ENCODE measurements around the gene KATNBL1.
A peak's percentile ranks its signal among the peaks of the same experiment; 100 is the strongest.

KATNBL1 gene

DNA sequence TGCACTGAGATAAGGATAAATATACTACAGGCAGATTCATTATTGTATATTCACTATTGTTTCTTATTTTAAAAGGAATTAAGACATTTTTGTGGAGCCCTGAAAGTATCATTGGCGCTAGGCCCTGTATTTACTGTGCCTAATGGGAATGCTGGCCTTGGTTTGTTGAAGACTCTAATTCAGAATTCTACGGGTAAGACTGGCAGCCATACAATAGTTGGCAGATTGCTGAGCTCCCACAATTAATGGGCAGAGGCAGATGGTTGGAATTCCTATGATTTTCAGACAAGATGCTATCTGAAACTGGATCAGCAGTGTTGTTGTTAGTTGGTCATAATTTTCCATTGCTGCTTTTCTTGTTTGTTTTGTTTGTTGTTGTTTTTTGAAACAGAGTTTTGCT is 93.3 kb downstream of the KATNBL1 start:
- no peak for DNase-seq (ENCODE audit: low read depth in 2 of 2)

DNA sequence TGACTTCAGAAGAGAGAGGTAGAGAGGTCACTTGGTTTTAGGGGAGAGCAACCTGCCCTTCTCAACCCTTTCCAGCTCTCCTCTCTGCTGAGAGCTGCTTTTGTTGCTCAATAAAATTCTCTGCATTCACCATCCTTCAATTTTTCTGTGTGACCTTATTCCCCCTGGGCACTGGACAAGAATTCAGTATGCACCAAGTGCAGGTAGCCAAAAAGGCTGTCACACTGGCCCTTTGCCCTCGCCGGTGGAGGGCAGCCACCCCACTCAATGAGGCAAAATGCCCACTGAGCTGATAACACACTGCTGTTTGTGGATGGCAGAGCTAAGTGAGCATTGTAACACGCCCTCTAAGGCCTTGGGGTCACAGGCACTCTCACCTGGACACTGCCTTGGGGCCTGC is 95.2 kb downstream of the KATNBL1 start:
- DNase-seq (ENCODE audit: low read depth in 2 of 2): no peak

DNA sequence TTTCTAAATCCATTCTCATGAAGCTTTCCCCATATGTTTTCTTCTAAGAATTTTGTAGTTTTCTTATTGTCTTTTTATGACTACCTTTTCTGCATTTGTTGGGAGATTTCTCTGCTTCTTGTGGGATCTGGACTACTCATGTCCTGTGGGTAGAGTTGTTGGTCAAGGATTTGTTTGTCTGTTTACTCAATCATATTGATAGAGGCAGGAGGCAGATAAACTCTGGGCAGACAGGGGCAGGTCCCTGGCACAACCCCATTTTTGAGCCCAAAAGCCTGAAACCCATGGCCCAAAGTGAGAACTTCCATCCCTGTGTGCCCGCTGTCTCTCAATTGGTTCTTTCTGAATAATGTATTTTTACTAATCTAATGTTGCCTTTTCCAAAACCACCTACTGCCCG is 95.7 kb downstream of the KATNBL1 start:
- DNase-seq (ENCODE audit: low read depth in 2 of 2): no peak

DNA sequence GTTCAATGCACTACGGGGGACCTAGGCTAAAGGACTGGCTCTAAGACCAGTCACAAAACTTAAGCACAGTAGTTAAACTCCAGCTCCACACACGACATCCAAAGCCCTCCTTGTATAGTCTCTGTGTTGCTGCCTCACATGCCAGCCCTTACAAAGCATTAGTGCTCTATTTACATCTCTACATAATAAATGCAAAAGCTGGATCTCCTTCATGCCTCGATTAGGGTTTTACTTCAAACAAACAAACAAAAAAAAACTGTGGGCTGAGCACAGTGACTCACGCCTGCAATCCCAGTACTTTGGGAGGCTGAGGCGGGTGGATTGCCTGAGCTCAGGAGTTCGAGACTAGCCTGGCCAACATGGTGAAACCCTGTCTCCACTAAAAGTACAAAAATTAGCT is 98.4 kb downstream of the KATNBL1 start:
- DNase-seq (ENCODE audit: low read depth in 2 of 2): no peak

GRCh38 chr15:34109797-34110663 is 99.9 kb downstream of the KATNBL1 start:
- DNase-seq (ENCODE audit: low read depth in 2 of 2): no peak

- no peak for DNase-seq (ENCODE audit: low read depth in 2 of 2)
Measured at GRCh38 chr15:34107315-34107714, 102.6 kb downstream of the KATNBL1 start.

- no peak for DNase-seq (ENCODE audit: low read depth in 2 of 2)
Measured at GRCh38 chr15:34106423-34106822, 103.5 kb downstream of the KATNBL1 start.

GRCh38 chr15:34102175-34102925 is 107.5 kb downstream of the KATNBL1 start:
- DNase-seq (ENCODE audit: low read depth in 2 of 2): no peak

DNA sequence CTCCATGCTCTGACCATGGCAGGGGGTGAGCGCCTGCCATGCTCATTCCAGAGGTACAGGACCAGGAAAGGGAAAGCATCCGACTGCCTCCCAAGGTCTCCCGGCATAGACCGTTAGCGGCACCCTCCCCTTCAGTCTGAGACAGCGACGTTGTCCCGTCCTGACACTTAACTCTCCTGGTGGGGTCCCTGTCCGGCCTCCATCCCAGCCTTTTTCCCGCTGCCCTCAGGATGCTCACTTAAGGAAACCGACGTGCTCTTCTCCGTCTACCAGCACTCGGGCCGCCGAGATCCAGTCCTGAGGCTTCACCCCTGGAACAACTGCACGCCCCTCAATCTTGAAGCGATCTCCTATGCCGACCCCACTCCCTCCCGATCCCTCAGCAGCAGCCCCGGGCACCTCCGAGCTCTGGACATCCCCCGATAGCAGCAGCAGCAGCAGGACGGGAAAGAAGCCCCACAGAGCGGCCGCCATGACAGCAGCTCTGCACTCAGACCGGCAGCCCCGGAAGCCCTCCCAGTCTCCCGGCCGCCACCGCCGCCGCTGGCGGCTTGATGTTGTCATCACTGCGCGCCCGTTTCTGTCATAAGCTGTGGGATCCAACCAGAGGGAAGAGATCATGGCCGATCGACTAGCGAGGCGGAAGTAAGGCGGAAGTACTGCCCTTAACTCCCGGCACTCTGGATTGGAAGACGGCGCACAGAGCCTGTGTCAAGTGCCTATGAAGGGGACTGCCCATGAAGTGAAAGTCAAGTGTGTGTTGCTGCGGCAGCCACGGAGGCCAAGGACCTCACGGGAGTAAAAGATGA is 108.3 kb downstream of the KATNBL1 start, which contains the start of the genes EMC7 and PGBD4:
TSS of gene EMC7 (minus strand) at position 497 of the 809 bp plus-strand sequence. CDS start at position 474, 23 bp downstream.
TSS of gene PGBD4 (plus strand) at position 718 of the 809 bp plus-strand sequence. CDS start 449 bp downstream, outside the sequence.
- DNase-seq (ENCODE audit: low read depth in 2 of 2): peak; percentile 99

DNA sequence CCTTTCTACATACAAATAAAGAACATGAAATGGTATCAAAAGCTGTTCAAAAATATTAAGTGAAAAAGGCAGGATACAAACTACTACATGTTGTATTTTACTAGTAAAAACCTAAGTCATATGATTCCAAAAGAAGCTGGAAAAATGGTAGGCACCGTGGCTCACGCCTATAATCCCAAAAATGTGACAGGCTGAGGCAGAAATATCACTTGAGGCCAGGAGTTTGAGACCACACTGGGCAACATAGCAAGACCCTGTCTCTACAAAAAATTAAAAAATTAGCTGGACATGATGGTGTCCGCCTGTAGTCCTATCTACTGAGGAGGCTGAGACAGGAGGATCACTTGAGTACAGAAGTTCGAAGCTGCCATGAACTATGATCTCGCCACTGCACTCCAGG is 110.0 kb downstream of the KATNBL1 start:
- DNase-seq (ENCODE audit: low read depth in 2 of 2): no peak
